ENCODE results near the gene KCTD4.

DNA sequence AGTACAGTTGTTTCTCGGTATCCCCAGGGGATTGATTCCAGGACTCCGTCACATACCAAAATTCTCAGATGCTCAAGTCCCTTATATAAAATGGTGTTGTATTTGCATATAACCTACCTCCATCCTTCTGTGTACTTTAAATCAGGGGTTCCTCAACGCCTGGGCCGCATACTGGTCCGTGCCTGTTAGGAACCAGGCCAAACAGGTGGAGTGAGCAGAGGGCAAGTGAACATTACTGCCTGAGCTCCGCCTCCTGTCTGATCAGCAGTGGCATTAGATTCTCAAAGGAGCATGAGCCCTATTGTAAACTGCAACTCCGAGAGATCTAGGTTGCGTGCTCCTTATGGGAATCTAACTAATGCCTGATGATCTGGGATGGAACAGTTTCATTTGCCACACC is 42.2 kb upstream of the KCTD4 start:
- no peak for TF ChIP-seq CTCF (IDR thresholded peaks at IDR 0.05)
- TF ChIP-seq POLR2A (IDR thresholded peaks at IDR 0.05): no peak
